ENCODE results near the gene COLGALT1.

The COLGALT1 gene

DNA sequence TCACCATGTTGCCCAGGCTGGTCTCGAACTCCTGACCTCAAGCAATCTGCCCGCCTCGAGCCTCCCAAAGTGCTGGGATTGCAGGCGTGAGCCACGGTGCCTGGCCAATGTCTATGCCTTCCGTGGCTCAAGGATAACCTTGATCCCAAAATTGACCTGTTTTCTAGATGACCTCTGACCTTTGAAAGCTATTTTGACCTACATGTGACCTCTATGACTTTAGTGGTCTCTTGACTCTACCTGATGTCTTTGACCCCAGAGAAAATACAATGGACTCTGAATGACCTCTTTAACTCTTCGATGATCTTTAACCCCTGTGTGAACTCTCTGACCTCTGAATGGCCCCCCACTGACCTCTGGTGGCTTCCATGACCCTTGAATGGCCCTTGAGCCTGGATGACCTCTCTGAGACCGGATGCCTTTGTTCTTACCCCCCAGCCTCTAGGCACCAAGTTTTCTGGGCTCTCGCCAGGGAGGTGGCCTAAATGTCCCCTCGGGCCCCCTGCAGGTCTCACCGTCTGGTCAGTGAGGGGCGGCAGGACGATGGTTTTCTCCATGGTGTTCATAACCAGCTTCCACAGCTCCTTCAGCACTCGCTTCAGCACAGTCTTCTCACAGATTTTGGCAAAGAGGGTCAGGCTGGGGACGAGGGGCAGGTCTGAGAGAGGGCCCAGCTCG, 69.0 kb downstream of the COLGALT1 start:
- H3K4me3 ChIP-seq (ENCODE audit: insufficient read depth, low read length, poor library complexity, severe bottlenecking), result no peak overlapping the region
- no peak for TF ChIP-seq EZH2phosphoT487 (conservative IDR thresholded peaks at IDR 0.05; ENCODE audit: low read length)
- TF ChIP-seq, protein P1, sequence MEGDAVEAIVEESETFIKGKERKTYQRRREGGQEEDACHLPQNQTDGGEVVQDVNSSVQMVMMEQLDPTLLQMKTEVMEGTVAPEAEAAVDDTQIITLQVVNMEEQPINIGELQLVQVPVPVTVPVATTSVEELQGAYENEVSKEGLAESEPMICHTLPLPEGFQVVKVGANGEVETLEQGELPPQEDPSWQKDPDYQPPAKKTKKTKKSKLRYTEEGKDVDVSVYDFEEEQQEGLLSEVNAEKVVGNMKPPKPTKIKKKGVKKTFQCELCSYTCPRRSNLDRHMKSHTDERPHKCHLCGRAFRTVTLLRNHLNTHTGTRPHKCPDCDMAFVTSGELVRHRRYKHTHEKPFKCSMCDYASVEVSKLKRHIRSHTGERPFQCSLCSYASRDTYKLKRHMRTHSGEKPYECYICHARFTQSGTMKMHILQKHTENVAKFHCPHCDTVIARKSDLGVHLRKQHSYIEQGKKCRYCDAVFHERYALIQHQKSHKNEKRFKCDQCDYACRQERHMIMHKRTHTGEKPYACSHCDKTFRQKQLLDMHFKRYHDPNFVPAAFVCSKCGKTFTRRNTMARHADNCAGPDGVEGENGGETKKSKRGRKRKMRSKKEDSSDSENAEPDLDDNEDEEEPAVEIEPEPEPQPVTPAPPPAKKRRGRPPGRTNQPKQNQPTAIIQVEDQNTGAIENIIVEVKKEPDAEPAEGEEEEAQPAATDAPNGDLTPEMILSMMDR (IDR thresholded peaks at IDR 0.05; ENCODE audit: insufficient read depth, low read length, poor library complexity, severe bottlenecking), result no peak
- H3K4me2 ChIP-seq (ENCODE audit: low read depth, low read length, poor library complexity, severe bottlenecking), result no peak overlapping the region
- H3K27ac ChIP-seq (ENCODE audit: low read depth, low read length), result no peak overlapping the region
- H3F3A ChIP-seq (ENCODE audit: insufficient read depth), result no peaks in the 10 kb centered on the region
- no peaks in the 10 kb centered on the region for H4K20me1 ChIP-seq (ENCODE audit: low read depth, low read length)
- no peaks in the 10 kb centered on the region for H3K79me2 ChIP-seq (ENCODE audit: insufficient read depth, low read length)
- H3K36me3 ChIP-seq (ENCODE audit: low read length), result no peaks in the 10 kb centered on the region
- no peak overlapping the region for H2AFZ ChIP-seq (ENCODE audit: low read depth, low read length, severe bottlenecking)
- H3K9me2 ChIP-seq (replicated peaks; ENCODE audit: insufficient read depth, low read length), result no peaks in the 10 kb centered on the region
- no peaks in the 10 kb centered on the region for H3K27me3 ChIP-seq (ENCODE audit: low read length)
- no peak overlapping the region for H3K9ac ChIP-seq (ENCODE audit: low read length)
- no peaks in the 10 kb centered on the region for H3K9me3 ChIP-seq (ENCODE audit: insufficient read depth, low read length)

DNA sequence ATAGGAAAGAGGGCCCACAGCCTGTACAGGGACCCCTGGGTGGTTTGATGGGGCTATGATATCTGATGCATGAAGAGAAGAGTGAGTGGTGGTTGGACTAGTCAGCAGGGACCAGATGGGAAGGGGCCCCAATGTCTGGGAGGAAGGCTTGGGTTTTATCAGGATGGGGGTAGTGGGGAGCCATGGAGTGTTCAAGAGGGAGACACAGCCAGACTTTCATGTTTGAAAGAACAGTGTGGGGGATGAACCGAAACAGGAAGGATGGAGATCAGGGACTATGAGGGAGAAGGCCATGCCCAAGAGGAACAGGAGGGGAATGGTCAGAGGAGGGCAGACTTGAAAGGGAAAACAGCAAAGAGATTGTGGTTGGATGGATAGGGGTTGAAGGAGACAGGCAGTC, 69.6 kb downstream of the COLGALT1 start:
- Histone ChIP-seq H3K4me2 (ENCODE audit: low read depth, low read length, poor library complexity, severe bottlenecking) (no peak overlapping the region), H4K20me1 (ENCODE audit: low read depth, low read length) (no peaks in the 10 kb centered on the region), H3K27me3 (ENCODE audit: low read length) (no peaks in the 10 kb centered on the region), H3K27ac (ENCODE audit: low read depth, low read length) (no peak overlapping the region), H3K4me3 (ENCODE audit: insufficient read depth, low read length, poor library complexity, severe bottlenecking) (no peak overlapping the region), H3F3A (ENCODE audit: insufficient read depth) (no peaks in the 10 kb centered on the region), H3K36me3 (ENCODE audit: low read length) (no peaks in the 10 kb centered on the region), H3K9me3 (ENCODE audit: insufficient read depth, low read length) (no peaks in the 10 kb centered on the region), H3K79me2 (ENCODE audit: insufficient read depth, low read length) (no peaks in the 10 kb centered on the region), H3K9ac (ENCODE audit: low read length) (no peak overlapping the region), H3K9me2 (replicated peaks; ENCODE audit: insufficient read depth, low read length) (no peaks in the 10 kb centered on the region), H2AFZ (ENCODE audit: low read depth, low read length, severe bottlenecking) (no peak overlapping the region)
- no peak for TF ChIP-seq EZH2phosphoT487 (conservative IDR thresholded peaks at IDR 0.05; ENCODE audit: low read length)
- TF ChIP-seq, protein P1 (IDR thresholded peaks at IDR 0.05; ENCODE audit: insufficient read depth, low read length, poor library complexity, severe bottlenecking), result no peak

DNA sequence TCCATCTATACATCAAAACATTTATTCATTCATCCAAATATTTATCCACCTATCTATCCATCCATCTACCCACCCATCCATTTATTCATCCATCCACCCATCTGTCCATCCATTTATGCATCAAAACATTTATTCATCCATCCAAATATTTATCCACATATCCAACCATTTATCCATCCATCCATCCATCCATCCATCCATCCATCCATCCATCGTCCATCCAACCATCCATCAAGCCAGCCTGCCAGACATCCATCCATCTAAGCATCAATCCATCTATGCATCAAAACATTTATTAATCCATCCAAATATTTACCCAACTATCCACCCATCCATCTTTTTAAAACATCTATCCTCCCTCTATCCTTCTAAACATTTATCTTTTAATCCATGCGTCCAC, 70.5 kb downstream of the COLGALT1 start:
- no peaks in the 10 kb centered on the region for H4K20me1 ChIP-seq (ENCODE audit: low read depth, low read length)
- no peaks in the 10 kb centered on the region for H3F3A ChIP-seq (ENCODE audit: insufficient read depth)
- H2AFZ ChIP-seq (ENCODE audit: low read depth, low read length, severe bottlenecking), result no peak overlapping the region
- no peaks in the 10 kb centered on the region for H3K36me3 ChIP-seq (ENCODE audit: low read length)
- H3K4me2 ChIP-seq (ENCODE audit: low read depth, low read length, poor library complexity, severe bottlenecking), result no peak overlapping the region
- TF ChIP-seq, protein P1 (IDR thresholded peaks at IDR 0.05; ENCODE audit: insufficient read depth, low read length, poor library complexity, severe bottlenecking), result no peak
- no peak for TF ChIP-seq EZH2phosphoT487 (conservative IDR thresholded peaks at IDR 0.05; ENCODE audit: low read length)
- H3K4me3 ChIP-seq (ENCODE audit: insufficient read depth, low read length, poor library complexity, severe bottlenecking), result no peak overlapping the region
- no peaks in the 10 kb centered on the region for H3K9me3 ChIP-seq (ENCODE audit: insufficient read depth, low read length)
- no peaks in the 10 kb centered on the region for H3K79me2 ChIP-seq (ENCODE audit: insufficient read depth, low read length)
- no peaks in the 10 kb centered on the region for H3K9me2 ChIP-seq (replicated peaks; ENCODE audit: insufficient read depth, low read length)
- H3K27me3 ChIP-seq (ENCODE audit: low read length), result no peaks in the 10 kb centered on the region
- no peak overlapping the region for H3K27ac ChIP-seq (ENCODE audit: low read depth, low read length)
- no peak overlapping the region for H3K9ac ChIP-seq (ENCODE audit: low read length)

All from SU-DHL-6 (cell line).